HG03558 (cell line): Measurements from ENCODE around the gene CNN2.

ENCODE experiments used
- ATAC-seq: cut with Tn5 transposase; IDR thresholded peaks from one replicate; pipeline ENCODE4 v1.9.1; 2021; ENCODE audit warnings: moderate number of reproducible peaks; ENCODE audit not compliant: unreplicated experiment; ENCODE audit errors: extremely low read depth

The CNN2 gene

DNA sequence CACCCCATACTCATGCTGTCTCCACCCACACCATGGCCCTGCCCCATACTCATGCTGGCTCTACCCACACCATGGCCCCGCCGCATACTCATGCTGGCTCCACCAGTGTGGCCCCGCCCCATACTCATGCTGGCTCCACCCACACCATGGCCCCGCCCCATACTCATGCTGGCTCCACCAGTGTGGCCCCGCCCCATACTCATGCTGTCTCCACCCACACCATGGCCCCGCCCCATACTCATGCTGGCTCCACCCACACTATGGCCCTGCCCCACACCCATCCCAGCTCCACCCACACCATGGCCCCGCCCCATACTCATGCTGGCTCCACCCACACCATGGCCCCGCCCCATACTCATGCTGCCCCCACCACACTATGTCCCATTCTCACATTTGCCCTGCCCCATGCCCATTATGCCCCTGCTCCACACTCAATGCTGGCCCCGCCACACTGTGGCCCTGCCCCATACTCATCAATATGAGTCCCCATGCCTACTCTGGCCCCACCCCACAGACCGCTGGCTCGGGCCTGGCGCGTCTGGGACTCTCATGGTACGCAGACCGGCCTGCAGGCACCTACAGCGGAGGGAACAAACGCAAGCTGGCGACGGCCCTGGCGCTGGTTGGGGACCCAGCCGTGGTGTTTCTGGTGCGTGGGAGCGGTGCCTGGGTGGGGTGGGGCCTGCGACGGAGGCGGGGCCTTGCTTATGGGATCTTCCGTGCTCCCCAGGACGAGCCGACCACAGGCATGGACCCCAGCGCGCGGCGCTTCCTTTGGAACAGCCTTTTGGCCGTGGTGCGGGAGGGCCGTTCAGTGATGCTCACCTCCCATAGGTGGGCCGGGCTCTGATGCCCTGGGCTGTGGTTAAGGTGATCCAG is 36.9 kb downstream of the CNN2 start:
- ATAC-seq = no peak

GRCh38 chr19:1063909-1064660 is 37.7 kb downstream of the CNN2 start:
- ATAC-seq = no peak

- ATAC-seq = no peak
Measured at GRCh38 chr19:1064661-1065605, 38.5 kb downstream of the CNN2 start.

DNA sequence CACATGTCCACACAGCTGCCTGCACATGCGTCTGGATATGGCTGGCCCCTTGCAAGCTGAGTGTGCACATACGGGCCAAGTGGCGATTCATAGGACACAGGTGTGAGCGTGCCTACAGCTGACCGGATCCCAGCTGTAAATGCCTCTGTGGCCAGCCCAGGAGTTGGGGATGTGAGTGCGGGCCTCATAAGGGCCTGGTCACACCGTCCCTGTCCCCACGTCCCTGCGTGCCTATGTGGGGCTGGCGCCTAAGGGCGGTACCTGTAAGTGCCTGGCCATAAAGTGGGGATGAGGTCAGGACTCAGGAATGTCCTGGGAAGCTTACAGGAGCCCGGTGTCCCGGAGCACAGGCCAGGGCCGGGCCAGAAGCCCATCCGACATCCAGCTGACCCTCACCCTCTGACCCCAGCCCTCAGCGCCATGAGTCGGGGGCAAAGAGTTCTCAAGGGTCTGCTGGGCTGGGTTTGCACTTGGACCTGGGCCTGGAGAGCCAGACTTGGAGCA is 39.2 kb downstream of the CNN2 start:
- no peak for ATAC-seq

DNA sequence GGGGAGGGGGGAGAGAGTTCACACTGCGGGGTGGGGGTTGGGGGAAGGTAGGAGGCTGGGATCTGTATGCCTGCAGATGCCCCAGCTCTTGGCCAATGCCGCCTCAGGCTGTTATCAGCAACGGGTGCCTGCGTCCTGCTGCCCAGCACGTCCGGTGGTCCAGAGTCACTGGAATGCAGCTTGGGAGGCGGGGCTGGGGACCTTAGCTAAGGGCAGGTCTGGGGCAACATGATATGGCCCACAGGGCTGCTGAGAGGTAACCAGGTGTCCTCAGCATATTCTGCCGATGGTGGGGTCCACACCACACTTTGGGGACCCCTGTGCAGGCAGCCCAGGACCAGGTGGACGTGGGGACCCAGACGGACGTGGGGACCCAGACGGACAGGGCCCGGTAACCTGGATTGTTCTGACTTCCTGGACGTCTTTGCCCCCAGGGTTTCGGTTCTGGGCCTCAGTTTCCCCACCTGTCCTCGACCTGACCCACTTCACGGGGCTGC is 39.9 kb downstream of the CNN2 start:
- no peak for ATAC-seq

DNA sequence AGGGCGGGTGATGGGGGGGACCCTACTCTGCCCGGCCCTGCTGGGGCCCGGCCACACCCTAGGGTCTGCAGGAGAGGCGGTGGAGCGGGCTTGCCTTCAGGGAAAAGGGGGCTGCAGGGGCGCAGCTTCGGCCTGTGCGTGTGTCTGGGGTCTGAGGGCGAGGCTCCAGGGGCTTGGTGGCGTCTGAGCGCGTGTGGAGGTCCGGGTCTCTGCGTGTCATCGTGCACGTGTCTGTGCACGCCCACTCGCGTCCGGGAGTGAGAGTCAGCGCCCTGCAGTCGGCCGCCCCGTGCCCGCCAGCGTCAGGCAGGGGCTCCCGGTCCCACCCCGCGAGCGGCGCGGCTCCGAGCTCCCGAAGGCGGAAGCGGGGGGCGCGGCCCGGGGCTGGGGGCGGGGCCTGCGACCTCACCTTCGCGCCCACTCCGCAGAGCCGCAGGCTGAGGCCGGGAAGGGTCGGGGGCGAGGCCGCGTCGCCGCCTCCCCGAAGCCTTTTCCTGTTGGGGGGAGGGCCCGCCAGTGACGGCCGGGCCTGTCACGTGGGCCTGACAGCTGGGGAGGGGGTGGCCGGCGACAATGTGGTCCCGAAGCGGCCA is 40.4 kb downstream of the CNN2 start, which contains the start of gene ARHGAP45:
Gene ARHGAP45, plus strand, starts transcription at position 420 of the 593 bp plus-strand sequence. CDS start 239 bp downstream, outside the sequence.
- ATAC-seq = no peak

DNA sequence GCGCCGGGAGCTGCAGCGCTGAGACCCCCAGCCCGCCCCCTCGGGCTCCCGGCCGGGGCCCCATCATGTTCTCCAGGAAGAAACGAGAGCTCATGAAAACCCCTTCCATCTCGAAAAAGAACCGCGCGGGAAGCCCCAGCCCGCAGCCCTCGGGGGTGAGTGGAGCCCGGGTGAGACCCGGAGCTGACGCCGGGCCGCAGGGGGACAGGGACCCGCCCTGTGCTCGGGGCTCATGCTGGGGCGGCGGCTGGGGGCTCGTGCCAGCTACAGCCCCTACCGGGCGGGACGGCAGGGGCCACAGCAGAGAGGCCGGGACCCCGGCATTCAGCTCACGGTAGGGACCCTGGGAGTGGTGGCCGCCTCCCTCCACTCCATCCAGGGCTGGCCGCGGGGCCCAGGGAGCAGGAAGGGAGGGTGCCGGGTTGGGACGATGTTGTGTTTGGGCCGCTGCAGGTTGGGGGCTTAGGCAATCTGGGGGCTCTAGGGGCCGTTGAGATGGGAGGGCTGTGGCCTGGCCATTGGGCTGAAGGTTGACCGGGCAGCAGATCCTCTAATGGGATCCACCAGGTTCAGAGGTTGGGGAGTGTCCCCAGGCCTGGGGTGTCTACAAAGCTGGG is 41.0 kb downstream of the CNN2 start:
- ATAC-seq = no peak

DNA sequence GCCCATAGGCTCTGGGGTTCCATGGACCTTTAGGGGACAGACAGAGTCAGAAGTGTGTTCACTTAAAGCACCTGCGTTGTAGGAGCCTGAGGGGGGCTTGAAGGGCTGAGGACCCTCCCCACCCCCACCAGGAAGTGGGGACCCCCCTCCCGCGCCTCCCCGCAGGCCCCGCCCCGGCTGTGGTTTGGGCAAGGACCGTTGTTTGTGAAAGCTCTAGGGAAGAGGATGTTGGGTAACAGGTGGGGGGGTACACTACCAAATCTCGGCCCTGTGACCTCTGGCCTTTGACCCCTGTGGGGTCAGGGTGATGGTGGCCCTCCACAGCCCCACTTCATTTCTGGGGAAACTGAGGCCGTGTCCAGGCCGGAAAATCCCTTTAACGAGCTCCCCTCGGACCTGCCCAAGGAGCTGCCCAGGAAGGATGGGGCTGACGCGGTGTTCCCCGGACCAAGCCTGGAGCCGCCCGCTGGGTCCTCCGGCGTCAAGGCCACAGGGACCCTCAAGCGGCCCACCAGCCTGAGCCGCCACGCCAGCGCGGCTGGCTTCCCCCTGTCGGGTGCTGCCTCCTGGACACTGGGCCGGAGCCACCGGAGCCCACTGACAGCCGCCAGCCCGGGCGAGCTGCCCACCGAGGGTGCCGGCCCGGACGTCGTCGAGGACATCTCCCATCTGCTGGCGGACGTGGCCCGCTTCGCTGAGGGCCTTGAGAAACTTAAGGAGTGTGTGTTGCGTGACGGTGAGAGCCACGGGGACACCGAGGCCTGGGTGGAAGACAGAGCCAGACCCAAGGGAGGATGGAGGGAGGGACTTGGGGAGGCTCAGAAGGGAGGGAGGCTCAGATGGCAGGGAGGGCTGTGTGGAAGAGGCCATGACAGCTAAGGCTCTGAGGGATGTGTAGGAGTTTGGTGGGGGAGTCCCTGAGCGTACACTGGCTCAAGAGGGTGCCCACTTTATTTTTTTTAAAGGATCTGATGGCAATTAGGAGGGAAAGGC is 41.9 kb downstream of the CNN2 start:
- no peak for ATAC-seq

- no peak for ATAC-seq
Measured at GRCh38 chr19:1069009-1069779, 42.8 kb downstream of the CNN2 start.

DNA sequence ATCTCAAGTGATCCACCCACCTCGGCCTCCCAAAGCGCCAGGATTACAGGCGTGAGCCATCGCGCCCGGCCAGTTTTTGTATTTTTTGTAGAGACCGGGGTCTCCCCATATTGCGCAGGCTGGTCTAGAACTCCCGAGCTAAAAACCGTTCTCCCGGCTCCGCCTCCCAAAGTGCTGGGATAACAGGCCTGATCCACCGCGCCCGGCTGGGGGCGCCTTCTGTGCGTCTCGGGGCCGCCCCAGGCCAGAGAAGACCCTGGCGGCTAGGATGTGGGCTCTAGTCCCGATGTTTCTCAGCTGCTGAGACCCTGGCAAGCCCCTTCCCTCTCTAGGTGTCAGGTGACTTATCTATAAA is 44.1 kb downstream of the CNN2 start:
- no peak for ATAC-seq

DNA sequence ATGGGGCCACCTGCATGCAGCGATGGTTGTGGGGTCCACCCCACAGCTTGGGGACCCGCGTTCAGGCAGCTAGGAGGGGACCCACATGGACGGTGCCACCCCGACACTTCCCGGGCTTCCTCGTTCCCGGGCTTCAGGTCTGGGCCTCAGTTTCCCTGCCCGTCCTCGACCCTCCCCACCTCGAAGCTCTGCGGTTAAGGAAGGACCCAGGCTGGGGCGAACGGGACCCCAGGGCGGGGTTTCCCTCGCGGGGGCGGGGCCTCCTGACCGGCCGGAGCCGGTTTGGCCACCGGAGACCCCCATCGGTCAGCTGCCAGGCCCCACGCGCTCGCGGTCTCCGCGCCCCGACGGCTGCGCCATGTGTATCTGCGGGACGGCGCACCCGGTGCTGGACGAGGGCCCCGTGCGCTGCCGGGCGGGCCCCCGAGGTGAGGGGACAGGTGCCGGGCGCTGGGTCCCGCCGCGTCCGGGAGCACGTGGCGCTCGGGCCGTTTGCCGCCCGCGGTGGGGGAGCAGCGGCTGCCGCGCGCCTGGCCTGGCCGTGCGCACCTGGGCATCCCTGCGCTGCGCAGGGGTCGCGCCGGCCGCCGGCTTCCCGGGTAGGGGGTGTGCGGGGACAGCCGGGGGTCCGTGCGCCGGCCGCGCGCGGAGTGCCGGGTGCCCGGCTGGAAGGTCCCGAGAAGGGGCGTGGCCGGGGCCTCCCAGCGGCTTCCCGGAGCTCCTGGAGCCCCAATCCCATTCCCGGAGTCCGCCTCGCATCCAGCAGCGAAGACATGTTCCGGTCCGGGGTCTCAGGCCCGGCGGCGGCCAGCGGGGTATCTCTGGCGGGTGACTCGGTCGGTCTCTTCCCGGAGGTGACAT is 44.8 kb downstream of the CNN2 start:
- ATAC-seq = no peak

GRCh38 chr19:1072371-1073015 is 46.1 kb downstream of the CNN2 start:
- ATAC-seq = no peak

DNA sequence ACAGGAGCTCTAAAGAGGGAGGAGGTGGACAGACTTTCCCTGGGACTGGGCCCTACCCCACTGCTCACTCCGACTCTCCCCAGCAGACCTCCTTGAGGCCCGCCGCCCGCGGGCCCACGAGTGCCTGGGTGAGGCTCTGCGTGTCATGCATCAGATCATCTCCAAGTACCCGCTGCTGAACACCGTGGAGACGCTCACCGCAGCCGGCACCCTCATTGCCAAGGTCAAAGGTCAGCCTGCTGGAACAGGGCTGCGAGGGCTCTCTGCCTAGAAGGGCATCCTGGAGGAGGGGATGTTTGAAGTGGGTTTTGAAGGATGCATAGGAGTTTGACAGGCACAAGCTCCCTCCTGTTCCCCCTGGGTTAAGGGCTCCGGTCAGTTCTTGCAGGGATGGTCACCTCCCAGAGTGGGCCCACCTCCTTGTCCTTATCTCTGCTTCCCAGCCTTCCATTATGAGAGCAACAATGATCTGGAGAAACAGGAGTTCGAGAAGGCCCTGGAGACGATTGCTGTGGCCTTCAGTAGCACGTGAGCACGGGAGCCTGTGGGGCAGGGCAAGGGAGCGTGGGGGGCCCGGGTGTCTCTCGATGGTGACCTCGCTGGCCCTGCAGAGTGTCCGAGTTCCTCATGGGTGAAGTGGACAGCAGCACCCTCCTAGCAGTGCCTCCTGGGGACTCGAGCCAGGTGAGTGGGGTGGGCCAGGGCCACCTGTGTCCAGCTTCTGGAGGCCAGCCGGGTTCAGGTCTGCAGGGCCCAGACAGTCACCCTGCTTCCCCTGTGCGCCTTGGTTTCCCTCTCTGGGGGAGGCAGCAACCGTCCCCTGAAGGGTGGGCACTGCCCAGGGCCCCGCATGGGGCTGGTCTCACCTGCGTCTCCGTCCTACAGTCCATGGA is 46.9 kb downstream of the CNN2 start:
- ATAC-seq = no peak

- ATAC-seq = no peak
Measured at GRCh38 chr19:1073956-1074517, 47.6 kb downstream of the CNN2 start.
